HG02588 (cell line): ENCODE data around the gene RBKS.

Source experiments
- ATAC-seq: cut with Tn5 transposase; IDR thresholded peaks from one replicate; pipeline ENCODE4 v1.9.1; 2021; ENCODE audit warnings: mild to moderate bottlenecking, moderate library complexity; ENCODE audit not compliant: unreplicated experiment

Gene RBKS

GRCh38 chr2:27890146-27890923, at the start of gene RBKS, which contains the start of gene BABAM2:
TSS of gene RBKS (minus strand) at chr2:27890387. CDS start at chr2:27890345, 42 bp downstream.
TSS of gene BABAM2 (plus strand) at chr2:27890729. CDS start at chr2:27894557, 3,828 bp downstream.
- ATAC-seq, result peak; percentile 84

DNA sequence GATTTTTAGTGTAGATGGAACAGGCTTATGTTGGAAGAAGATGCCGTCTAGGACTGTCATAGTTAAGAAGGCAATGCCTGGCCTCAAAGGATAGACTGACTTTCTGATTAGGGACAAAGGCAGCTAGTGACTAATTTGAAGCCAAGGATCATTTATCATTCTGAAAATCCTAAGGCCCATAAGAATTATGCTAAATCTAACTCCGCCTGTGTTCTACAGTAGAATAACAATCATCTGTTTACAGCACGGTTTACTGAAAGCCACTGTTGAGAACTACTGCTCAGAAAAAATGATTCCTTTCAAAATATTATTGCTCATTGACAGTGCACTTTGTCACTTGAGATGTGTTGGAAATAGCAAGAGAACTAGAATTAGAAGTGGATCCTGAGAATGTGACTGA, 44.8 kb upstream of the RBKS start:
- no peak for ATAC-seq

- no peak for ATAC-seq
These were observed 42.2 kb upstream of the RBKS start for GRCh38 chr2:27932396-27932795.

DNA sequence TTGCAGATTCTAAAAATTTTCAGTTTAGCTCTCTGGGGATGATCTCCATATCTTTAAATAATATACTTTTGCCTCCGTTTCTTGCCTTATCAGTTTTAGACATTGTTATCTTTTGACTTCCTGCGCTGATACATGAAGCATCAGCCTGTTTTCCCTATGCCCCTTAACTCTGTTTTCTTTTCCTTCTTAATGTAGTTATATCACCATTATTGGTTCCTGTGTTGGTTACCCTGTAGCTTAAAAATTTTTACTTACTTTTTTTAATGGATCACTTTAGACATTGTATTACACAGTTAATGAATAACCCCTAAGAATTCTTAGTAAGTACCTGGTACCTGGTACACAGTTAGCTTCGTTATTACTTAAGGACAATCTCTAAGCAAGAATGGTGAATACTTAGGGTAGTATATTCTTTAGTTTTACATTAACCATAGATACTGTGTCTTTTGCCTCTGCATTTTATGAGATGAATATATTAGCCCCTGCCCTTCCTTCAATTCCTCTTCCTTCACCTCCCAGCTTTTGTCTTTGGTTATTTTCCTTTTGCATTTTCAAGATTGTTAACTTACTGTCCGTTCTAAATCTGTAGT, 41.3 kb upstream of the RBKS start:
- ATAC-seq, result no peak

- no peak for ATAC-seq
These were observed 39.8 kb upstream of the RBKS start for GRCh38 chr2:27929916-27930486.

- no peak for ATAC-seq
These were observed 35.7 kb upstream of the RBKS start for GRCh38 chr2:27925766-27926472.

DNA sequence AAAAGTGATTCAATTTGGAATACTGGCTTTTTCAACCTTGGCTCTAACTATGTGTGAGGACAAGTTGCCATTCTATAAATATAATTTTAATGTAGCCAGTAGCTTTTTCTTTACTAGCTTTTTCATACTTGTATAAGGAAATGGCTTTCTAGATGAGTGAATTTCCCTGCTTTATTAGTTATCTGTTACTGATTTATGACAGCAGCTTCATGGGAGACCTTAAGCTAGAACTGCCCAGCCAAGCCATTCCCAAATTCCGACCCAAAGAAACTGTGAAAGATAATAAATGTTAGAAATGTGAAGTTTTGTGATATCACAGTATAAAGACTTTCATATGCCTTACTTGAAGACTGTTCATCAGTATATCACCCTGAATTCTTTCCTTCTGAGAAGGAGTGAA, 32.7 kb upstream of the RBKS start:
- ATAC-seq, result no peak

DNA sequence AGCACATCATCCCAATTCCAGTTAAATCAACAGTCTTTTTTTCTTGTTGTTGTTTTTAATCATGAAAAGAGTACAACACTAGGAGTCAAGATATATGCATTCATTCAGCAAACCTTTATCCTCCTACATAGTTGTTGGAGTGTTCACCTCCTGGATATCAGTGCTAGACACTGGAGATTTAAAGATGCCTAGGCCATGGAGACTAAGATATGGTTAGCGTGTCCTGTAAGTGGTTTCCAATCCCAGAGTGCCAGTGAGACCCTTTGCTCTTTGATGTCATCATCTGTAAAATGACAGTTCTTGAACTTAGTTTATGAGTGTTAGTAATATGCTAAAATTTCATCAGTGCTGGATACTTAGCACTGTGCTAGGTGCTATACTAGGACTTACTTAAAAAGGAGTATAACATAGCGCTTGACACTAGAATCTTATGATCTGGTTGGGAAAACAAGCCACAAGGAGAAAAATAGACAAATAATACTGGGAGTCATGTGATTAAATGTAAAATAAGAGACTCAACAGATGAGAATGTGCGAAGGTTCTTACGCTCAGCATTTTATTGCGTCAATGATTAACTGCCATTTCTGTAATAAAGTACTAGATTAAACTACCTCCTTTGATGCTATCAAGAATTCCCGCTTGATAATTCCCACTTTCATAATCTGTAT, 31.8 kb upstream of the RBKS start:
- ATAC-seq, result no peak

GRCh38 chr2:27921424-27921823, 31.2 kb upstream of the RBKS start:
- ATAC-seq, result no peak

DNA sequence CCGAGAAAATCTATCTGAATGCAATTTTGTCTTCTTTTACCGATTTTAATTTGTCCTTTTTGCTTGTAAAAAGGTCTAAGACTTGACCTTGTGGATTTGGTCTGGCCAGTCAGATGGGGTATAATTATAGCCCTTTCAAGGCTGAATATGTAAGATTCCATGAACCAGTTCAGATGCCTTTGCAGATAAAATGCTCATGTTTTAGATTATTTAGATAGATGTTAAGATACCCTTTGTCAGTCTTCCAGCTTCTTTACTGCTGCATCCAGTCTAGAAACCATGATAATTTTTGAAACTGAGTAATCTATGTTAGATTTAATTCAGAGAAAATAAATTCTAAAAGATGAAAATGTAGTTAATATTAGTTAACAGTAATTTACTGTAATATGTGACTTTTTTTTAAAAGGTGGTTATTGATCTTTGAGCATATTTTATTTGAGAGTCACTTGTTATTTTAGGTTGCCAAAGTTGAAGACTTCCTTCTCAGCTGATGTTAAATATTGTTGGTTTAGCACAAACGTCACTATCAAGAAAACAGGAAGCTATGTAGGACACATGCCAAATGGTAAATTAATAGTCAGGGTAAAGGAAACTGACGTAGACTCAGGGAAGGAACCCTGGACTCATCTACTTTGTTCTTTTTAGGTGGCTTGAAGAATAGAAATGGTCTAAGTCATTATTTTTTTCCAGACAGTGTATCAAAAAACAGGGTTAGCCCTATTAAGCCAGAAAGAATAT, 30.1 kb upstream of the RBKS start:
- ATAC-seq, result no peak

GRCh38 chr2:27916293-27916995, 26.3 kb upstream of the RBKS start:
- no peak for ATAC-seq

GRCh38 chr2:27915874-27916273, 25.7 kb upstream of the RBKS start:
- no peak for ATAC-seq

GRCh38 chr2:27915191-27915590, 25.0 kb upstream of the RBKS start:
- ATAC-seq, result no peak

- no peak for ATAC-seq
These were observed 24.6 kb upstream of the RBKS start for GRCh38 chr2:27914805-27915175.

- ATAC-seq, result no peak
These were observed 24.0 kb upstream of the RBKS start for GRCh38 chr2:27914041-27914804.

GRCh38 chr2:27912512-27912911, 22.3 kb upstream of the RBKS start:
- no peak for ATAC-seq

- ATAC-seq, result no peak
These were observed 21.4 kb upstream of the RBKS start for GRCh38 chr2:27911458-27912210.

DNA sequence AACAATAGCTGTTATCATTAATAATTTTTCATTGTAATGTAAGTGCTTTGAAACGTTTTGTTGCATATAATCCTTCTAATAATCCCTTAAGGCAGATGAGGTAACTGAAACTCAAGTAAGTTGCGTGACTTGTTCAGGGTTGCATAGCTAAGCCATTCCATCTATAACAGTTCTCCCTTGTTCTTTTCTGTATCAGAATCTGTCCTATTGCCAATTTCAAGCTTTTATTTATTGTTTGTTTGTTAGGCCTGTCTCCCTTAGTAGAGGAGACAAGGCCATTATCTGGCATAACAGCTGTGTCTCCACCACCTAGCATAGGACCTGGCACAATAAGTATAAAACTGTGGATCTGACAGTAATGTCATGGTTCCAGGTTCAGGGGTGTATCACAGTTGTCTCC, 19.7 kb upstream of the RBKS start:
- no peak for ATAC-seq
